Measurements from ENCODE around the gene BPIFB2.

Gene BPIFB2

GRCh38 chr20:33008336-33009213, 1.1 kb downstream of the BPIFB2 start:
- no peak for DNase-seq (ENCODE audit: low spot score)

GRCh38 chr20:33009214-33010132, 2.0 kb downstream of the BPIFB2 start:
- DNase-seq (ENCODE audit: low spot score): peak; percentile 2

GRCh38 chr20:33010133-33010504, 2.6 kb downstream of the BPIFB2 start:
- DNase-seq (ENCODE audit: low spot score): no peak

- no peak for DNase-seq (ENCODE audit: low spot score)
Measured at GRCh38 chr20:33010674-33011449, 3.4 kb downstream of the BPIFB2 start.

GRCh38 chr20:33012327-33013189, 5.1 kb downstream of the BPIFB2 start:
- DNase-seq (ENCODE audit: low spot score): no peak

GRCh38 chr20:33013701-33014326, 6.3 kb downstream of the BPIFB2 start:
- DNase-seq (ENCODE audit: low spot score): no peak

GRCh38 chr20:33014336-33015113, 7.0 kb downstream of the BPIFB2 start:
- DNase-seq (ENCODE audit: low spot score): no peak

- no peak for DNase-seq (ENCODE audit: low spot score)
Measured at GRCh38 chr20:33015114-33015484, 7.6 kb downstream of the BPIFB2 start.

- no peak for DNase-seq (ENCODE audit: low spot score)
Measured at GRCh38 chr20:33015700-33016580, 8.4 kb downstream of the BPIFB2 start.

- DNase-seq (ENCODE audit: low spot score): no peak
Measured at GRCh38 chr20:33016581-33017109, 9.1 kb downstream of the BPIFB2 start.

GRCh38 chr20:33017542-33017941, 10.0 kb downstream of the BPIFB2 start:
- DNase-seq (ENCODE audit: low spot score): no peak

GRCh38 chr20:33018169-33018931, 10.8 kb downstream of the BPIFB2 start:
- DNase-seq (ENCODE audit: low spot score): no peak

GRCh38 chr20:33019465-33020277, 12.2 kb downstream of the BPIFB2 start:
- no peak for DNase-seq (ENCODE audit: low spot score)

GRCh38 chr20:33020278-33021161, 13.0 kb downstream of the BPIFB2 start:
- DNase-seq (ENCODE audit: low spot score): no peak

- no peak for DNase-seq (ENCODE audit: low spot score)
Measured at GRCh38 chr20:33021879-33022278, 14.4 kb downstream of the BPIFB2 start.

- no peak for DNase-seq (ENCODE audit: low spot score)
Measured at GRCh38 chr20:33022289-33022688, 14.8 kb downstream of the BPIFB2 start.
